ENCODE results near the gene CTNNA3. TPM values are rescaled to one million over a fixed set of nuclear protein-coding genes. Genes with fewer than 3 reads are reported as not detected.

CTNNA3 gene
- total RNA-seq, 1 donor from 2014 or later = not detected

DNA sequence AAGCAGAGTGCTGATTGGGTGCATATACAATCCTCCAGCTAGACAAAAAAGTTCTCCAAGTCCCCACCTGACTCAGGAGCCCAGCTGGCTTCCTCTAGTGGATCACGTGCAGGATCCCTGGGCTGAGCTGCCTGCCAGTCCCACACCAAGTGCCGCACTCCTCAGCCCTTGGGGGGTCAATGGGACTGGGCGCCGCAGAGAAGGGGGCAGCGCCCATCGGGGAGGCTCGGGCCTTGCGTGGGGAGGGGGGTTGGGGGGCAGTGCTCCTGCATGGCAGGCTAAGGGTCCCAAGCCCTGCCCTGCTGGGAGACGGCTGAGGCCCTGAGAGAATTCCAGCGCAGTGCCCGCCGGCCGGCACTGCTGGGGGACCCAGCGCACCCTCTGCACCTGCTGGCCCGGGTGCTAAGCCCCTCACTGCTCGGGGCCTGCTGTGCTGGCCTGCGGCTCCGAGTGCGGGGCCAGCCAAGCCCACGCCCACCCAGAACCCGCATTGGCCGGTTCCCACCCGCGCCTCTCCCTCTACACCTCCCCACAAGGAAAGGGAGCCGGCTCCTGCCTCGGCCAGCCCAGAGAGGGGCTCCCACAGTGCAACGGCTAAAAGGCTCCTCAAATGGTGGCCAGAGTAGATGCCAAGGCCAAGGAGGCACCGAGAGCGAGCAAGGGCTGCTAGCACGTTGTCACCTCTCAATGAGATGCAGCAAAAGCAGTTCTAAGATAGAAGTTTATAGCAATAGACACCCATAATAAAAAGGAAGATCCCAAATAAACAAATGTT lies 1044.5 kb downstream of the CTNNA3 start:
- Mint-ChIP-seq H3K27me3 (no peaks in the 10 kb centered on the region), H3K36me3 (ENCODE audit: low read depth) (no peaks in the 10 kb centered on the region), H3K4me3 (no peak overlapping the region), H3K9me3 (peaks cover 12% of the 10 kb centered on the region), H3K27ac (no peak overlapping the region), H3K4me1 (no peaks in the 10 kb centered on the region)
- ATAC-seq (ENCODE audit: low read depth) (no peak), DNase-seq (no peak)
- POLR2A ChIA-PET = no interaction called here
- TF ChIP-seq, protein P1, sequence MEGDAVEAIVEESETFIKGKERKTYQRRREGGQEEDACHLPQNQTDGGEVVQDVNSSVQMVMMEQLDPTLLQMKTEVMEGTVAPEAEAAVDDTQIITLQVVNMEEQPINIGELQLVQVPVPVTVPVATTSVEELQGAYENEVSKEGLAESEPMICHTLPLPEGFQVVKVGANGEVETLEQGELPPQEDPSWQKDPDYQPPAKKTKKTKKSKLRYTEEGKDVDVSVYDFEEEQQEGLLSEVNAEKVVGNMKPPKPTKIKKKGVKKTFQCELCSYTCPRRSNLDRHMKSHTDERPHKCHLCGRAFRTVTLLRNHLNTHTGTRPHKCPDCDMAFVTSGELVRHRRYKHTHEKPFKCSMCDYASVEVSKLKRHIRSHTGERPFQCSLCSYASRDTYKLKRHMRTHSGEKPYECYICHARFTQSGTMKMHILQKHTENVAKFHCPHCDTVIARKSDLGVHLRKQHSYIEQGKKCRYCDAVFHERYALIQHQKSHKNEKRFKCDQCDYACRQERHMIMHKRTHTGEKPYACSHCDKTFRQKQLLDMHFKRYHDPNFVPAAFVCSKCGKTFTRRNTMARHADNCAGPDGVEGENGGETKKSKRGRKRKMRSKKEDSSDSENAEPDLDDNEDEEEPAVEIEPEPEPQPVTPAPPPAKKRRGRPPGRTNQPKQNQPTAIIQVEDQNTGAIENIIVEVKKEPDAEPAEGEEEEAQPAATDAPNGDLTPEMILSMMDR (IDR thresholded peaks at IDR 0.05) = no peak
- CTCF ChIA-PET = no interaction called here
- intact Hi-C loops (cut with micrococcal nuclease) = no loop called here

DNA sequence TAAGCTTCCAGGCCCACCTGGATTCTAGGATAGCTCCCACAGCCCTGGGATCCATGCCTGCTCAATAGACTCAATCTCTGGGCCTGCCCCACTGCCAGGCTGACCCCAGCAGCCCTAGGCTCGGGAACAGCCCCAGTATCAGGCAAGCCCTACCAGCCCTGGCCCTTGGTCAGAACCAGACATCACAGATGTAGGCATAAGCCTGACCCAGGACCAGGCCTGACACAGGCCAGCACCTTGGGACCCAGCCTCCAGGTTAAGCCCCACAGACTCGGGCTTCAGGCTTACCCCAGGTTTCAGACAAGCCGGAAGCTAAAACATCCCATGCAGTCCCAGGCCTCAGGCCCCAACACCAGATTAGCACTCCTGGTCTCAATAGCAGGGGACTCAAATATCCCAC lies 1046.4 kb downstream of the CTNNA3 start:
- H3K36me3 Mint-ChIP-seq (ENCODE audit: low read depth) = no peaks in the 10 kb centered on the region
- CTCF ChIA-PET = no interaction called here
- peaks cover 12% of the 10 kb centered on the region for H3K9me3 Mint-ChIP-seq
- TF ChIP-seq, protein P1 (IDR thresholded peaks at IDR 0.05) = no peak
- H3K27ac Mint-ChIP-seq = no peak overlapping the region
- DNase-seq (no peak), ATAC-seq (ENCODE audit: low read depth) (no peak)
- no peaks in the 10 kb centered on the region for H3K4me1 Mint-ChIP-seq
- H3K4me3 Mint-ChIP-seq = no peak overlapping the region
- H3K27me3 Mint-ChIP-seq = no peaks in the 10 kb centered on the region
- POLR2A ChIA-PET = no interaction called here
- intact Hi-C loops (cut with micrococcal nuclease) = no loop called here

DNA sequence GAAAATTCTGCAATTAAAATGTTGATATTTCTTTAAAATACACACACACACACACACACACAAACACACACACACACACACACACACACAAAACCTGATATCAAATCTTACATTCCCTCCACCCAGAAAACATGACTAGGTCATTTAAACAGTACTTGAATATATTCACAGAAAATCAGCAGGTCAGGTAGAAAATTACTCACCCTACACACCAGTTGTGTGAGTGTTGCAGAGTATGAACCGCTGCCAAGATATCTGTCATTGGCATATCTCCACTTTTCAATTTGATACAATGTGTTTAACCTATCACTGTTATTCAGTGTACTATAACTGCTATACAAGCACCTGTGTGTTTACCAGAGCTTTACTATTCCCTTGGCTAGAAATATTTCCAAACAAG lies 1053.8 kb downstream of the CTNNA3 start:
- H3K27me3 Mint-ChIP-seq = no peaks in the 10 kb centered on the region
- TF ChIP-seq, protein P1 (IDR thresholded peaks at IDR 0.05) = no peak
- ATAC-seq (ENCODE audit: low read depth) (no peak), DNase-seq (no peak)
- H3K4me1 Mint-ChIP-seq = no peaks in the 10 kb centered on the region
- ChIA-PET CTCF (no interaction called here), POLR2A (no interaction called here)
- intact Hi-C loops (cut with micrococcal nuclease) = no loop called here
- H3K9me3 Mint-ChIP-seq = peaks cover 3% of the 10 kb centered on the region
- no peaks in the 10 kb centered on the region for H3K36me3 Mint-ChIP-seq (ENCODE audit: low read depth)
- no peak overlapping the region for H3K4me3 Mint-ChIP-seq
- H3K27ac Mint-ChIP-seq = no peak overlapping the region

DNA sequence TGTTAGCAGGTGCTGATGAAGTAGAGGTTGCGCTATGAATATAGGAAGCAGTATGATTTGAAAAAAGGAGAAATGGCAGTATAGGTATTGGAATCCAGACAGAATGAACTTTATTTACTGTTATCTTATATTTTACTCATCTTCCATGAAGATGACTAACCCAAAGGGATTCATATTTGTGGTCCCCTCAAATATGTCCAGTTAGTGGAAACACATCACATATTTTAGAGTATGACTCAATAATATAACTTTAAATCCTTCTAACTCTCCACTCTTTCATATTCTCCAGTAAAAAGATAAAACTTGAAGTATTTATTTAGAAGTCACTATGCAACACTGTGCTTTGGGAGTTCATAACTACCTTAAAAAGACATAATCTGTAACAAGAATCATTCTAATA lies 1056.6 kb downstream of the CTNNA3 start:
- no peak overlapping the region for H3K4me3 Mint-ChIP-seq
- no peaks in the 10 kb centered on the region for H3K4me1 Mint-ChIP-seq
- no peaks in the 10 kb centered on the region for H3K27me3 Mint-ChIP-seq
- ChIA-PET POLR2A (no interaction called here), CTCF (no interaction called here)
- no peaks in the 10 kb centered on the region for H3K36me3 Mint-ChIP-seq (ENCODE audit: low read depth)
- H3K9me3 Mint-ChIP-seq = peaks cover 2% of the 10 kb centered on the region
- TF ChIP-seq, protein P1 (IDR thresholded peaks at IDR 0.05) = no peak
- no peak overlapping the region for H3K27ac Mint-ChIP-seq
- no peak for DNase-seq
- no peak for ATAC-seq (ENCODE audit: low read depth)
- intact Hi-C loops (cut with micrococcal nuclease) = no loop called here

- CTCF ChIA-PET = no interaction called here
- TF ChIP-seq, protein P1 (IDR thresholded peaks at IDR 0.05) = no peak
- Mint-ChIP-seq H3K4me1 (no peaks in the 10 kb centered on the region), H3K27ac (no peak overlapping the region), H3K9me3 (peaks cover 2% of the 10 kb centered on the region), H3K27me3 (no peaks in the 10 kb centered on the region), H3K4me3 (no peak overlapping the region), H3K36me3 (ENCODE audit: low read depth) (no peaks in the 10 kb centered on the region)
- DNase-seq (no peak), ATAC-seq (ENCODE audit: low read depth) (no peak)
- intact Hi-C loops (cut with micrococcal nuclease) = no loop called here
- POLR2A ChIA-PET = no interaction called here
Observed at GRCh38 chr10:66637273-66638036, 1058.5 kb downstream of the CTNNA3 start.

Measured in activated B cell treated with CpG ODN at 0.5 μM for 24 hours (primary cell).